Measurements from ENCODE around the gene EVA1A.

DNA sequence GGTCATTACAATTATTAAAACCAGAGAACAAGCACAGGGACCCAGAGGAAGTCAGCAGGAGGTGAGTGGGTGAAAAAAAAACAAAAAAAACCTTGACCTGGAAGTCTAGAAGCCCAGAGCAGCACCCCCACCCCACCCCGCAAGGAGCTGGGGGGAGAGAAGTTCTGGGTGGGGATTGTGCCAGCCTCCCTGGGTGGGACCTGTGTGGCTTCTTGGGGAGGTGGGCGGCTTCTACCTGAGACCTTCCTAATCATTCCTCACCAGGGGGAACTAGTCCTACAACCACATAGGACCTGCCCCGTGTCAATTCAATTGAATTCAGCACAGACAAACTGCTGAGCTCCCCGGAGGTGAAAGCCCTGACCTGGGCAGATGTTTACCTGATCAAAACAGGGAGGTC lies 17.3 kb downstream of the EVA1A start:
- TF ChIP-seq POLR2AphosphoS5 (IDR thresholded peaks at IDR 0.05; ENCODE audit: low read depth, low read length) (no peak), POLR2A (IDR thresholded peaks at IDR 0.05; ENCODE audit: low read depth, low read length) (no peak)

Measured in GM12892 (cell line).